GM23338 (cell line): Measurements from ENCODE around the gene USP2. TPM values are rescaled to one million over a fixed set of nuclear protein-coding genes. Genes with fewer than 3 reads are reported as not detected.

Source experiments
- ATAC-seq: fragments of 200-7000 bp; cut with Tn5 transposase; 3 replicates; pipeline ENCODE4 v1.9.1; 2020
- DNase-seq: peaks from one replicate; pipeline ENCODE4 v3.0.0-alpha.2; 2015; ENCODE audit warnings: low spot score
- H2AFZ ChIP-seq: fragments of 200-600 bp; sonication (generic); 2 replicates; pipeline ENCODE4 v1.8.0; 2016; ENCODE audit warnings: antibody characterized with exemption, mild to moderate bottlenecking, moderate library complexity
- H3F3A ChIP-seq: fragments of 200-600 bp; sonication (generic); replicated peaks from 2 replicates; pipeline ENCODE4 v1.8.0; 2017; ENCODE audit warnings: antibody characterized with exemption, mixed run types, low read depth
- H3K27ac ChIP-seq: fragments of 200-600 bp; sonication (generic); 2 replicates; pipeline ENCODE4 v1.6.1; 2016; ENCODE audit warnings: low read depth
- H3K27me3 ChIP-seq: fragments of 200-600 bp; sonication (generic); 2 replicates; pipeline ENCODE4 v1.8.0; 2016; ENCODE audit warnings: mild to moderate bottlenecking, mixed run types, moderate library complexity; ENCODE audit not compliant: insufficient read depth
- H3K36me3 ChIP-seq: fragments of 200-600 bp; sonication (generic); 2 replicates; pipeline ENCODE4 v1.8.0; 2016; ENCODE audit warnings: mild to moderate bottlenecking; ENCODE audit not compliant: insufficient read depth
- H3K4me1 ChIP-seq: fragments of 200-600 bp; sonication (generic); 2 replicates; pipeline ENCODE4 v1.8.0; 2016; ENCODE audit warnings: mild to moderate bottlenecking, moderate library complexity; ENCODE audit not compliant: insufficient read depth
- H3K4me2 ChIP-seq: fragments of 200-600 bp; sonication (generic); 2 replicates; pipeline ENCODE4 v1.7.1; 2017; ENCODE audit warnings: mixed run types
- H3K4me3 ChIP-seq: fragments of 200-600 bp; sonication (generic); 2 replicates; pipeline ENCODE4 v1.6.1; 2016; ENCODE audit warnings: mixed run types
- H3K79me2 ChIP-seq: fragments of 200-600 bp; sonication (generic); replicated peaks from 2 replicates; pipeline ENCODE4 v1.8.0; 2017; ENCODE audit warnings: mild to moderate bottlenecking; ENCODE audit not compliant: insufficient read depth
- H3K9me2 ChIP-seq: fragments of 200-600 bp; sonication (generic); 2 replicates; pipeline ENCODE4 v1.8.0; 2017; ENCODE audit not compliant: insufficient read depth
- H4K20me1 ChIP-seq: fragments of 200-600 bp; sonication (generic); replicated peaks from 2 replicates; pipeline ENCODE4 v1.8.0; 2017; ENCODE audit warnings: mild to moderate bottlenecking; ENCODE audit not compliant: insufficient read depth
- H3K27ac Mint-ChIP-seq: 2 replicates; pipeline ENCODE4 v1.8.0; 2020; ENCODE audit warnings: inconsistent platforms, mild to moderate bottlenecking, moderate library complexity, mixed read lengths
- H3K27me3 Mint-ChIP-seq: 3 replicates; pipeline ENCODE4 v1.8.0; 2022; ENCODE audit warnings: low read depth, mild to moderate bottlenecking, moderate library complexity, mixed read lengths, inconsistent platforms; ENCODE audit not compliant: insufficient read depth, poor library complexity
- H3K36me3 Mint-ChIP-seq: 3 replicates; pipeline ENCODE4 v1.8.0; 2021; ENCODE audit warnings: low read depth, mild to moderate bottlenecking, inconsistent platforms, moderate library complexity, mixed read lengths
- H3K4me1 Mint-ChIP-seq: 3 replicates; pipeline ENCODE4 v1.8.0; 2020; ENCODE audit warnings: mild to moderate bottlenecking, inconsistent platforms, mixed read lengths
- H3K4me3 Mint-ChIP-seq: 3 replicates; pipeline ENCODE4 v1.8.0; 2021; ENCODE audit warnings: moderate library complexity, mild to moderate bottlenecking, inconsistent platforms, mixed read lengths
- H3K9me3 Mint-ChIP-seq: 3 replicates; pipeline ENCODE4 v1.8.0; 2020; ENCODE audit warnings: moderate library complexity, mild to moderate bottlenecking, inconsistent platforms, mixed read lengths
- EZH2phosphoT487 ChIP-seq: fragments of 200-600 bp; sonication (generic); IDR thresholded peaks from one replicate; pipeline ENCODE4 v1.8.1; 2018; ENCODE audit warnings: antibody characterized with exemption; ENCODE audit not compliant: unreplicated experiment
- NANOG ChIP-seq: IDR thresholded peaks from 2 replicates; pipeline ENCODE4 v1.6.1; 2016; ENCODE audit warnings: antibody characterized with exemption, borderline replicate concordance
- POLR2AphosphoS5 ChIP-seq: IDR thresholded peaks from 2 replicates; pipeline ENCODE4 v1.6.1; 2016; ENCODE audit warnings: antibody characterized with exemption, low read depth
- STAT1 ChIP-seq: IDR thresholded peaks from one replicate; pipeline ENCODE4 v1.6.1; 2016; ENCODE audit warnings: antibody characterized with exemption; ENCODE audit not compliant: unreplicated experiment
- ZNF331 ChIP-seq: fragments of 250-450 bp; sonication (Bioruptor Pico); IDR thresholded peaks from 2 replicates; pipeline ENCODE4 v1.5.0; 2020; ENCODE audit warnings: low read depth, mild to moderate bottlenecking, moderate library complexity
- polyA plus RNA-seq: library from polyadenylated mRNA; unstranded; fragments of >200 nt; fragmentation: Nextera tagmentation; extraction: Ambion mirVana; gene quantifications from 2 replicates; pipeline ENCODE4 v1.2.1, GENCODE V29; 2016
- total RNA-seq: library from RNA; depleted of rRNA; stranded (reverse); fragments of >200 nt; shearing (Covaris generic); gene quantifications from 2 replicates; pipeline ENCODE4 v1.2.3, GENCODE V29; 2014
- TF ChIP-seq, protein P1 (sequence below): fragments of 250-450 bp; sonication (Bioruptor Pico); IDR thresholded peaks from 2 replicates; pipeline ENCODE4 v1.5.0; 2020; ENCODE audit warnings: mild to moderate bottlenecking, moderate library complexity
- TF ChIP-seq, protein P2 (sequence below): IDR thresholded peaks from one replicate; pipeline ENCODE4 v1.6.1; 2018; ENCODE audit warnings: antibody characterized with exemption; ENCODE audit not compliant: unreplicated experiment
- TF ChIP-seq, protein P3 (sequence below): IDR thresholded peaks from 2 replicates; pipeline ENCODE4 v1.6.1; 2016; ENCODE audit warnings: antibody characterized with exemption
- TF ChIP-seq, protein P4 (sequence below), 2 experiments: fragments of 200-600 bp in 1 of 2; sonication (generic) in 1 of 2; conservative IDR thresholded peaks; 2 replicates each; pipeline versions ENCODE4 v1.5.1 to v1.6.1; 2016 to 2017; ENCODE audit warnings: antibody characterized with exemption in 2 of 2, low read depth in 2 of 2, mild to moderate bottlenecking in 2 of 2, moderate library complexity in 1 of 2

The USP2 gene
- total and polyA plus RNA-seq, 2 experiments from 2014 or later: 4.9 to 5.0 TPM

DNA sequence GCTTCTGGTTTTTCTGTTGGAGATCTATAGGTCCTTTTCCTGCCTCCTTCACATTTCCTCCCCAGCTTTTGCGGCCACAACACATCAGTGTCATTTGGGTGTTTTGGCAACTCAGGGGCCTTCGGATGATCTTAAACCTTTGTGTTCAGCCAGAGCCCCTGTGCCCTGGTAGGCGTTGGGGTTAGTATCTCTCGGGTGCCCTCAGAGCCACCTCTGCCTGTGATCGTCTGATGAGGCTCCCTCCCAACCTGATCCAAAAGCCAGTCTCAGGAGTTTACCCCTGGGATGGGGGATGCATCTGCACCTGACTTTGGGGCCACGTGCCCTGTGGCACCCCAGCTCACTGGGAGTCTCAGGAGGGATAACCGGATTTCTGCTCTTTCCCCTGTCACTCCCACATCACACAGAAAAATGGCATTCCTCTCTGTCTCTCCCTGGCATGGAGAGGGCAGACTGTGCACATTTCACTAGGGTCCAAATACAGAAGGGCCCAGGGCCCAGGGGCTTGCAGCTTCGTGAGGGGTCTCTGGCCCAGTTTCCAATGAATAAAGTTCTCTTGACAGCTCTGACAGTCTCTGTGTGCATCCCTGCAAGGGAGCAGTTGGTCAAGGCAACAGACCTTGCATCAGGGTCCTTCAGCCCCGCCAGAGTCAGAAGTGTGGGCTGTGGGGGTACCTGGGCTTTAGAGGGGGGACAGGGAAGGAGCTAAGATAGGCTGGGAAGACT is 44.6 kb downstream of the USP2 start:
- no peaks in the 10 kb centered on the region; the same call in 2 of the 3 replicates for H3K9me3 Mint-ChIP-seq
- no peak overlapping the region for H2AFZ ChIP-seq
- peak overlapping the region; percentile 90 for H3K27ac Mint-ChIP-seq
- H3K36me3 ChIP-seq: no peaks in the 10 kb centered on the region; the same call in 1 of the 2 replicates
- H3K27me3 Mint-ChIP-seq: peaks cover 44% of the 10 kb centered on the region
- H3K27me3 ChIP-seq: peaks cover 34% of the 10 kb centered on the region
- no peak for TF ChIP-seq NANOG
- TF ChIP-seq, protein P1, sequence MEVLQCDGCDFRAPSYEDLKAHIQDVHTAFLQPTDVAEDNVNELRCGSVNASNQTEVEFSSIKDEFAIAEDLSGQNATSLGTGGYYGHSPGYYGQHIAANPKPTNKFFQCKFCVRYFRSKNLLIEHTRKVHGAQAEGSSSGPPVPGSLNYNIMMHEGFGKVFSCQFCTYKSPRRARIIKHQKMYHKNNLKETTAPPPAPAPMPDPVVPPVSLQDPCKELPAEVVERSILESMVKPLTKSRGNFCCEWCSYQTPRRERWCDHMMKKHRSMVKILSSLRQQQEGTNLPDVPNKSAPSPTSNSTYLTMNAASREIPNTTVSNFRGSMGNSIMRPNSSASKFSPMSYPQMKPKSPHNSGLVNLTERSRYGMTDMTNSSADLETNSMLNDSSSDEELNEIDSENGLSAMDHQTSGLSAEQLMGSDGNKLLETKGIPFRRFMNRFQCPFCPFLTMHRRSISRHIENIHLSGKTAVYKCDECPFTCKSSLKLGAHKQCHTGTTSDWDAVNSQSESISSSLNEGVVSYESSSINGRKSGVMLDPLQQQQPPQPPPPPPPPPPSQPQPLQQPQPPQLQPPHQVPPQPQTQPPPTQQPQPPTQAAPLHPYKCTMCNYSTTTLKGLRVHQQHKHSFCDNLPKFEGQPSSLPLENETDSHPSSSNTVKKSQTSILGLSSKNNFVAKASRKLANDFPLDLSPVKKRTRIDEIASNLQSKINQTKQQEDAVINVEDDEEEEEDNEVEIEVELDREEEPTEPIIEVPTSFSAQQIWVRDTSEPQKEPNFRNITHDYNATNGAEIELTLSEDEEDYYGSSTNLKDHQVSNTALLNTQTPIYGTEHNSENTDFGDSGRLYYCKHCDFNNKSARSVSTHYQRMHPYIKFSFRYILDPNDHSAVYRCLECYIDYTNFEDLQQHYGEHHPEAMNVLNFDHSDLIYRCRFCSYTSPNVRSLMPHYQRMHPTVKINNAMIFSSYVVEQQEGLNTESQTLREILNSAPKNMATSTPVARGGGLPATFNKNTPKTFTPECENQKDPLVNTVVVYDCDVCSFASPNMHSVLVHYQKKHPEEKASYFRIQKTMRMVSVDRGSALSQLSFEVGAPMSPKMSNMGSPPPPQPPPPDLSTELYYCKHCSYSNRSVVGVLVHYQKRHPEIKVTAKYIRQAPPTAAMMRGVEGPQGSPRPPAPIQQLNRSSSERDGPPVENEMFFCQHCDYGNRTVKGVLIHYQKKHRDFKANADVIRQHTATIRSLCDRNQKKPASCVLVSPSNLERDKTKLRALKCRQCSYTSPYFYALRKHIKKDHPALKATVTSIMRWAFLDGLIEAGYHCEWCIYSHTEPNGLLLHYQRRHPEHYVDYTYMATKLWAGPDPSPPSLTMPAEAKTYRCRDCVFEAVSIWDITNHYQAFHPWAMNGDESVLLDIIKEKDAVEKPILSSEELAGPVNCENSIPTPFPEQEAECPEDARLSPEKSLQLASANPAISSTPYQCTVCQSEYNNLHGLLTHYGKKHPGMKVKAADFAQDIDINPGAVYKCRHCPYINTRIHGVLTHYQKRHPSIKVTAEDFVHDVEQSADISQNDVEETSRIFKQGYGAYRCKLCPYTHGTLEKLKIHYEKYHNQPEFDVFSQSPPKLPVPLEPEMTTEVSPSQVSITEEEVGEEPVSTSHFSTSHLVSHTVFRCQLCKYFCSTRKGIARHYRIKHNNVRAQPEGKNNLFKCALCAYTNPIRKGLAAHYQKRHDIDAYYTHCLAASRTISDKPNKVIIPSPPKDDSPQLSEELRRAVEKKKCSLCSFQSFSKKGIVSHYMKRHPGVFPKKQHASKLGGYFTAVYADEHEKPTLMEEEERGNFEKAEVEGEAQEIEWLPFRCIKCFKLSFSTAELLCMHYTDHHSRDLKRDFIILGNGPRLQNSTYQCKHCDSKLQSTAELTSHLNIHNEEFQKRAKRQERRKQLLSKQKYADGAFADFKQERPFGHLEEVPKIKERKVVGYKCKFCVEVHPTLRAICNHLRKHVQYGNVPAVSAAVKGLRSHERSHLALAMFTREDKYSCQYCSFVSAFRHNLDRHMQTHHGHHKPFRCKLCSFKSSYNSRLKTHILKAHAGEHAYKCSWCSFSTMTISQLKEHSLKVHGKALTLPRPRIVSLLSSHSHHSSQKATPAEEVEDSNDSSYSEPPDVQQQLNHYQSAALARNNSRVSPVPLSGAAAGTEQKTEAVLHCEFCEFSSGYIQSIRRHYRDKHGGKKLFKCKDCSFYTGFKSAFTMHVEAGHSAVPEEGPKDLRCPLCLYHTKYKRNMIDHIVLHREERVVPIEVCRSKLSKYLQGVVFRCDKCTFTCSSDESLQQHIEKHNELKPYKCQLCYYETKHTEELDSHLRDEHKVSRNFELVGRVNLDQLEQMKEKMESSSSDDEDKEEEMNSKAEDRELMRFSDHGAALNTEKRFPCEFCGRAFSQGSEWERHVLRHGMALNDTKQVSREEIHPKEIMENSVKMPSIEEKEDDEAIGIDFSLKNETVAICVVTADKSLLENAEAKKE (CRISPR knock-in tag): no peak
- no peak for TF ChIP-seq POLR2AphosphoS5
- TF ChIP-seq, protein P2, sequence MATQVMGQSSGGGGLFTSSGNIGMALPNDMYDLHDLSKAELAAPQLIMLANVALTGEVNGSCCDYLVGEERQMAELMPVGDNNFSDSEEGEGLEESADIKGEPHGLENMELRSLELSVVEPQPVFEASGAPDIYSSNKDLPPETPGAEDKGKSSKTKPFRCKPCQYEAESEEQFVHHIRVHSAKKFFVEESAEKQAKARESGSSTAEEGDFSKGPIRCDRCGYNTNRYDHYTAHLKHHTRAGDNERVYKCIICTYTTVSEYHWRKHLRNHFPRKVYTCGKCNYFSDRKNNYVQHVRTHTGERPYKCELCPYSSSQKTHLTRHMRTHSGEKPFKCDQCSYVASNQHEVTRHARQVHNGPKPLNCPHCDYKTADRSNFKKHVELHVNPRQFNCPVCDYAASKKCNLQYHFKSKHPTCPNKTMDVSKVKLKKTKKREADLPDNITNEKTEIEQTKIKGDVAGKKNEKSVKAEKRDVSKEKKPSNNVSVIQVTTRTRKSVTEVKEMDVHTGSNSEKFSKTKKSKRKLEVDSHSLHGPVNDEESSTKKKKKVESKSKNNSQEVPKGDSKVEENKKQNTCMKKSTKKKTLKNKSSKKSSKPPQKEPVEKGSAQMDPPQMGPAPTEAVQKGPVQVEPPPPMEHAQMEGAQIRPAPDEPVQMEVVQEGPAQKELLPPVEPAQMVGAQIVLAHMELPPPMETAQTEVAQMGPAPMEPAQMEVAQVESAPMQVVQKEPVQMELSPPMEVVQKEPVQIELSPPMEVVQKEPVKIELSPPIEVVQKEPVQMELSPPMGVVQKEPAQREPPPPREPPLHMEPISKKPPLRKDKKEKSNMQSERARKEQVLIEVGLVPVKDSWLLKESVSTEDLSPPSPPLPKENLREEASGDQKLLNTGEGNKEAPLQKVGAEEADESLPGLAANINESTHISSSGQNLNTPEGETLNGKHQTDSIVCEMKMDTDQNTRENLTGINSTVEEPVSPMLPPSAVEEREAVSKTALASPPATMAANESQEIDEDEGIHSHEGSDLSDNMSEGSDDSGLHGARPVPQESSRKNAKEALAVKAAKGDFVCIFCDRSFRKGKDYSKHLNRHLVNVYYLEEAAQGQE: no peak
- TF ChIP-seq EZH2phosphoT487: no peak
- TF ChIP-seq, protein P3, sequence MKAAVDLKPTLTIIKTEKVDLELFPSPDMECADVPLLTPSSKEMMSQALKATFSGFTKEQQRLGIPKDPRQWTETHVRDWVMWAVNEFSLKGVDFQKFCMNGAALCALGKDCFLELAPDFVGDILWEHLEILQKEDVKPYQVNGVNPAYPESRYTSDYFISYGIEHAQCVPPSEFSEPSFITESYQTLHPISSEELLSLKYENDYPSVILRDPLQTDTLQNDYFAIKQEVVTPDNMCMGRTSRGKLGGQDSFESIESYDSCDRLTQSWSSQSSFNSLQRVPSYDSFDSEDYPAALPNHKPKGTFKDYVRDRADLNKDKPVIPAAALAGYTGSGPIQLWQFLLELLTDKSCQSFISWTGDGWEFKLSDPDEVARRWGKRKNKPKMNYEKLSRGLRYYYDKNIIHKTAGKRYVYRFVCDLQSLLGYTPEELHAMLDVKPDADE: no peak
- TF ChIP-seq STAT1: no peak
- no peak for TF ChIP-seq ZNF331 (CRISPR knock-in tag)
- TF ChIP-seq, protein P4, sequence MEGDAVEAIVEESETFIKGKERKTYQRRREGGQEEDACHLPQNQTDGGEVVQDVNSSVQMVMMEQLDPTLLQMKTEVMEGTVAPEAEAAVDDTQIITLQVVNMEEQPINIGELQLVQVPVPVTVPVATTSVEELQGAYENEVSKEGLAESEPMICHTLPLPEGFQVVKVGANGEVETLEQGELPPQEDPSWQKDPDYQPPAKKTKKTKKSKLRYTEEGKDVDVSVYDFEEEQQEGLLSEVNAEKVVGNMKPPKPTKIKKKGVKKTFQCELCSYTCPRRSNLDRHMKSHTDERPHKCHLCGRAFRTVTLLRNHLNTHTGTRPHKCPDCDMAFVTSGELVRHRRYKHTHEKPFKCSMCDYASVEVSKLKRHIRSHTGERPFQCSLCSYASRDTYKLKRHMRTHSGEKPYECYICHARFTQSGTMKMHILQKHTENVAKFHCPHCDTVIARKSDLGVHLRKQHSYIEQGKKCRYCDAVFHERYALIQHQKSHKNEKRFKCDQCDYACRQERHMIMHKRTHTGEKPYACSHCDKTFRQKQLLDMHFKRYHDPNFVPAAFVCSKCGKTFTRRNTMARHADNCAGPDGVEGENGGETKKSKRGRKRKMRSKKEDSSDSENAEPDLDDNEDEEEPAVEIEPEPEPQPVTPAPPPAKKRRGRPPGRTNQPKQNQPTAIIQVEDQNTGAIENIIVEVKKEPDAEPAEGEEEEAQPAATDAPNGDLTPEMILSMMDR (conservative IDR thresholded peaks at IDR 0.05; ENCODE audit: low read depth in 2 of 2): no peak
- peak overlapping the region; percentile 76 for H3K4me3 ChIP-seq
- H3K79me2 ChIP-seq: peaks cover 22% of the 10 kb centered on the region
- peaks cover 25% of the 10 kb centered on the region for H3F3A ChIP-seq
- peaks cover 16% of the 10 kb centered on the region; the same call in 2 of the 3 replicates for H3K36me3 Mint-ChIP-seq
- H3K4me3 Mint-ChIP-seq: peak overlapping the region; percentile 100
- ATAC-seq: no peak
- H3K4me1 Mint-ChIP-seq: peaks cover 59% of the 10 kb centered on the region
- peak overlapping the region; percentile 79 for H3K4me2 ChIP-seq
- H3K9me2 ChIP-seq: no peaks in the 10 kb centered on the region
- peak overlapping the region; percentile 75 for H3K27ac ChIP-seq
- peaks cover 46% of the 10 kb centered on the region for H3K4me1 ChIP-seq
- H4K20me1 ChIP-seq: no peaks in the 10 kb centered on the region
- DNase-seq: no peak
